HepG2 (cell line): ENCODE measurements around the gene P4HB.

Source experiments
- USF2 ChIP-seq, 2 experiments: sonication (generic) in 1 of 2; formaldehyde crosslinking in 1 of 2; IDR thresholded peaks; 2 replicates each; pipeline versions ENCODE4 v1.5.1 to v1.6.1; 2011 to 2020; ENCODE audit warnings: borderline replicate concordance in 1 of 2, low read depth in 1 of 2, low read length in 1 of 2, mild to moderate bottlenecking in 1 of 2, missing genetic modification reagents in 1 of 2, moderate library complexity in 1 of 2
- ZNF354B ChIP-seq: sonication (generic); formaldehyde crosslinking; IDR thresholded peaks from 2 replicates; pipeline ENCODE4 v1.8.0; 2022; ENCODE audit warnings: mild to moderate bottlenecking, missing genetic modification reagents

- TF ChIP-seq USF2 (IDR thresholded peaks at IDR 0.05; ENCODE audit: low read depth, low read length) = no peak
- no peak for TF ChIP-seq USF2 (CRISPR knock-in tag; IDR thresholded peaks at IDR 0.05; ENCODE audit: borderline replicate concordance)
- no peak for TF ChIP-seq ZNF354B
Observed at GRCh38 chr17:81851423-81851822, 8.9 kb downstream of the P4HB start.
